ENCODE measurements around the gene KIF3A. TPM values are rescaled to one million over a fixed set of nuclear protein-coding genes. Genes with fewer than 3 reads are reported as not detected.

The KIF3A gene
- total RNA-seq, 1 experiment from 2014 or later: 18.9 TPM

GRCh38 chr5:132678735-132679134 lies 58.6 kb downstream of the KIF3A start:
- Mint-ChIP-seq H3K27ac (ENCODE audit: unreplicated experiment) (no peak overlapping the region), H3K27me3 (ENCODE audit: unreplicated experiment) (no peaks in the 10 kb centered on the region), H3K4me3 (ENCODE audit: low read depth, unreplicated experiment) (no peak overlapping the region), H3K4me1 (ENCODE audit: low read depth, unreplicated experiment) (peaks cover 42% of the 10 kb centered on the region), H3K9me3 (ENCODE audit: low read depth, unreplicated experiment) (no peaks in the 10 kb centered on the region), H3K36me3 (ENCODE audit: insufficient read depth, unreplicated experiment) (no peaks in the 10 kb centered on the region)
- intact Hi-C loops (cut with micrococcal nuclease; ENCODE audit: unreplicated experiment): no loop called here
- BruUV-seq (replicated peaks): no TSS peak
- CTCF ChIA-PET: interaction anchor here (1.1 kb wide), 1 partner anchor 441 kb away, joined by 3 read pairs; no protein-coding TSS in a partner anchor
- DNase-seq: no peak
- no peak for TF ChIP-seq CTCF (IDR thresholded peaks at IDR 0.05; ENCODE audit: unreplicated experiment)

- TF ChIP-seq CTCF (IDR thresholded peaks at IDR 0.05; ENCODE audit: unreplicated experiment): no peak
- no peak overlapping the region for H3K4me3 Mint-ChIP-seq (ENCODE audit: low read depth, unreplicated experiment)
- H3K27me3 Mint-ChIP-seq (ENCODE audit: unreplicated experiment): no peaks in the 10 kb centered on the region
- peaks cover 45% of the 10 kb centered on the region for H3K4me1 Mint-ChIP-seq (ENCODE audit: low read depth, unreplicated experiment)
- no peak overlapping the region for H3K27ac Mint-ChIP-seq (ENCODE audit: unreplicated experiment)
- H3K36me3 Mint-ChIP-seq (ENCODE audit: insufficient read depth, unreplicated experiment): no peaks in the 10 kb centered on the region
- intact Hi-C loops (cut with micrococcal nuclease; ENCODE audit: unreplicated experiment): loop anchor here (1.0 kb wide), 2 partner anchors 152 to 291 kb away; no protein-coding TSS in a partner anchor
- H3K9me3 Mint-ChIP-seq (ENCODE audit: low read depth, unreplicated experiment): no peaks in the 10 kb centered on the region
- CTCF ChIA-PET: interaction anchor here (0.7 to 1.8 kb wide), 11 partner anchors 9 to 291 kb away, joined by 3 to 10 read pairs (median 4); partner anchors contain the start of gene IRF1
- DNase-seq: no peak
- no TSS peak for BruUV-seq (replicated peaks)
These were observed 59.5 kb downstream of the KIF3A start for GRCh38 chr5:132677682-132678400.

- Mint-ChIP-seq H3K4me3 (ENCODE audit: low read depth, unreplicated experiment) (no peak overlapping the region), H3K9me3 (ENCODE audit: low read depth, unreplicated experiment) (no peaks in the 10 kb centered on the region), H3K27ac (ENCODE audit: unreplicated experiment) (no peak overlapping the region), H3K4me1 (ENCODE audit: low read depth, unreplicated experiment) (peaks cover 45% of the 10 kb centered on the region), H3K27me3 (ENCODE audit: unreplicated experiment) (no peaks in the 10 kb centered on the region), H3K36me3 (ENCODE audit: insufficient read depth, unreplicated experiment) (no peaks in the 10 kb centered on the region)
- peak; percentile 89 for DNase-seq
- no TSS peak for BruUV-seq (replicated peaks)
- CTCF ChIA-PET: interaction anchor here (0.7 to 1.8 kb wide), 13 partner anchors 9 to 291 kb away, joined by 3 to 10 read pairs (median 3); partner anchors contain the start of genes IRF1 and KIF3A
- intact Hi-C loops (cut with micrococcal nuclease; ENCODE audit: unreplicated experiment): loop anchor here (1.0 kb wide), 2 partner anchors 151 to 290 kb away; no protein-coding TSS in a partner anchor
- peak; percentile 76 for TF ChIP-seq CTCF (IDR thresholded peaks at IDR 0.05; ENCODE audit: unreplicated experiment)
These were observed 60.2 kb downstream of the KIF3A start for GRCh38 chr5:132677191-132677590.

GRCh38 chr5:132675936-132676689 lies 61.2 kb downstream of the KIF3A start:
- H3K27me3 Mint-ChIP-seq (ENCODE audit: unreplicated experiment): no peaks in the 10 kb centered on the region
- H3K4me3 Mint-ChIP-seq (ENCODE audit: low read depth, unreplicated experiment): no peak overlapping the region
- TF ChIP-seq CTCF (IDR thresholded peaks at IDR 0.05; ENCODE audit: unreplicated experiment): no peak
- CTCF ChIA-PET: interaction anchor here (0.8 to 1.8 kb wide), 6 partner anchors 15 to 170 kb away, joined by 3 to 10 read pairs (median 4); no protein-coding TSS in a partner anchor
- H3K36me3 Mint-ChIP-seq (ENCODE audit: insufficient read depth, unreplicated experiment): no peaks in the 10 kb centered on the region
- no TSS peak for BruUV-seq (replicated peaks)
- H3K27ac Mint-ChIP-seq (ENCODE audit: unreplicated experiment): peak overlapping the region; percentile 39
- H3K4me1 Mint-ChIP-seq (ENCODE audit: low read depth, unreplicated experiment): peaks cover 45% of the 10 kb centered on the region
- no peak for DNase-seq
- no peaks in the 10 kb centered on the region for H3K9me3 Mint-ChIP-seq (ENCODE audit: low read depth, unreplicated experiment)
- intact Hi-C loops (cut with micrococcal nuclease; ENCODE audit: unreplicated experiment): no loop called here
